GM12874 (cell line): Measurements from ENCODE around the gene HRH3.

Experiments used
- TF ChIP-seq, protein P1 (sequence below): IDR thresholded peaks from 2 replicates; pipeline ENCODE4 v1.5.1; 2011; ENCODE audit warnings: low read depth, mild to moderate bottlenecking, control low read depth, low read length, moderate library complexity; ENCODE audit not compliant: insufficient read depth

Gene HRH3

DNA sequence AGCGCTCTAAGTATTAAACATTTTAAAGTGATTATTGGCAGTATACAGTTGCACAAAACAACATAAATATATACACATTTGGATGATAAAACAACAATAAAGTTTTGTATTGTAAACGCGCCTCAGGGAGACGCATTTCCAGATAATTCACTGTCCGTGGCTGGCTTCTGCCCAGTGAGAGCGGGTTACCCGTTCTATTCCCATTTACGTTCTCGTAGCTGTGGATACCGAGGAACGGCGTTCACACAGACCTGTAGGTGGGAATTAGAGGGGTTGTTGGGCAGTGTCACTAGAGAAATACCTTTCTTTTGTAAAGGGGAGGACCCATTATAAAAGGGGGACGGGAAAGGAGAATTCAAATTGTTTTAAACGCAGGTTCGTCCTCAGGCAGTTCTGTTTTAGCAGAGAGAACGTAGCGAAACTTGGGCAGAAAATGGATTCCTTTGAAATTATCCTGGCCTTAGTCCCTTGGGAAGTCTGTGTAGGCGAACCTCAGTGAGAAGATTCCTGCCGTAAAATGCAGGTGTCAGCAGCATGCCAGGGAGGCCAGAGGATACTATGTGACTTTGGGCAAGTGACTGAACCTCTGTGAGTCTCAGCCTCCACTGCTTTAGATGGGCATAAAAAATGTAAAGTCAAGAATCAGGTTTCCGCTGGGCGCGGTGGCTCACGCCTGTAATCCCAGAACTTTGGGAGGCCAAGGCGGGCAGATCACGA is 36.5 kb downstream of the HRH3 start:
- TF ChIP-seq, protein P1, sequence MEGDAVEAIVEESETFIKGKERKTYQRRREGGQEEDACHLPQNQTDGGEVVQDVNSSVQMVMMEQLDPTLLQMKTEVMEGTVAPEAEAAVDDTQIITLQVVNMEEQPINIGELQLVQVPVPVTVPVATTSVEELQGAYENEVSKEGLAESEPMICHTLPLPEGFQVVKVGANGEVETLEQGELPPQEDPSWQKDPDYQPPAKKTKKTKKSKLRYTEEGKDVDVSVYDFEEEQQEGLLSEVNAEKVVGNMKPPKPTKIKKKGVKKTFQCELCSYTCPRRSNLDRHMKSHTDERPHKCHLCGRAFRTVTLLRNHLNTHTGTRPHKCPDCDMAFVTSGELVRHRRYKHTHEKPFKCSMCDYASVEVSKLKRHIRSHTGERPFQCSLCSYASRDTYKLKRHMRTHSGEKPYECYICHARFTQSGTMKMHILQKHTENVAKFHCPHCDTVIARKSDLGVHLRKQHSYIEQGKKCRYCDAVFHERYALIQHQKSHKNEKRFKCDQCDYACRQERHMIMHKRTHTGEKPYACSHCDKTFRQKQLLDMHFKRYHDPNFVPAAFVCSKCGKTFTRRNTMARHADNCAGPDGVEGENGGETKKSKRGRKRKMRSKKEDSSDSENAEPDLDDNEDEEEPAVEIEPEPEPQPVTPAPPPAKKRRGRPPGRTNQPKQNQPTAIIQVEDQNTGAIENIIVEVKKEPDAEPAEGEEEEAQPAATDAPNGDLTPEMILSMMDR = no peak

DNA sequence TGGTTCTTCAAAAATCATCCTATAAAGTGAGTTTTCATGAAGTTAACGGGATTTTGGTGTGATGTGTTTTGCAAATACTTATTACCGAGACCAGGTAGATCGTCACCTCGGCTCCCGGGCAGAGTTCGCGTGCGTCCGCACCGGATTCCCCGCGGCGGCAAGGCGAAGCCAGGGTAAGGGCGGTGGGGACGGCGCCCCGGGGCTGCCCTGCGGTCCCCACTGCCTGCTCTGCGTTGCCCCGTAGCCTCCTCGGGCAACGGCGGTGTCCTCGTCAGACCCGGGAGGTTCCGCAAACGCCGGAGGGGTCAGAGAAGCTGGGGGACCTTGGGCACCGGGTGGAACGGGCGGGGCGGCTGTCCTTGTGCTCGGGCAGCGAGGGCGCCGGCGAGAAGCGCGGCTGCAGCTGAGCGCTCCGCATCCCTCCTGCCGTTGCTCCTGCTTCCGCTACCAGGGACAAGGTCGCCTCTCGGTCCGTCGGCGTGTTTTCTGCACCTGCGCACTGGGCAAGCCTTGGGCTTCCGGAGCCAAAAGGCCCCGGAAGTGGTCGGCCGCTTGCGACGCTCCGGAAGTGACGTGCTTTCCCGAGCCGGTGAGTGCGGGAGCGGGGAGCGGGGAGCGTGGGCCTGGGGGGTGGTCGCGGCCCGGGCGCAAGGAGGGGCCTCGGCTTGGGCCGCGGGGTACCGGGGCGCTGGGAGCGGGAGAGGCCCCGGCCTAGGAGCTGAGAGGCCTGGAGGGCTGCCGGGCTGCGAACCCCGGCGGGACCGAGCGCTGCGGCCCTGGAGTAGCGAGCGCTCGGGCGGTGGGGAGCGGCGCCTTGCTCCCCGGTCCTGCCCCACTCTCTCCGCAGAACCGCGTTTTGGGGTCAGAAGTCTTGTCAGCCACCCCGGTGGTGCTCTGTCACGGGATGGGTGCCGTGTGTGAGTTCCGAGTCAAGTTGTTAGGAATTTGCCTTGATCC is 37.3 kb downstream of the HRH3 start, which contains the start of gene MTG2:
Gene MTG2, plus strand, starts transcription at position 560 of the 957 bp plus-strand sequence. CDS start 10,393 bp downstream, outside the sequence.
- TF ChIP-seq, protein P1 = no peak

DNA sequence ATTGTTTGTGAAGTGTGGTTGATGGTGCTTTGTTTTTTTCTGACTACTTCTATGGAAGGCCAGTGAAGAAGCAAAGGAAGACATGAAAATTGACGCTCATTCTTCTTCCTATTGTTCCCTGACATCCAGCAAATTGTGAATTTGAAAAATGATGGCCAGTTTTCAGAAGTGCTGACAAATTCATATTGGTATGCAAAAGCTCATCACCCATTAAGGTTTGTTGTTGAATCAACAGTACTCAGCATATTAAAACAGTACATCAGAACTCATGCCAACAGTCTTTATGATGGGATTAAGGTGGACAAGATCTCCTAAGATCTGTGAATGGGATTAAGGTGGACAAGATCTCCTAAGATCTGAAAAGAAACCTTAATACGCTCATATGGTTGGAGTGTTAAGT is 38.3 kb downstream of the HRH3 start:
- TF ChIP-seq, protein P1 = no peak

DNA sequence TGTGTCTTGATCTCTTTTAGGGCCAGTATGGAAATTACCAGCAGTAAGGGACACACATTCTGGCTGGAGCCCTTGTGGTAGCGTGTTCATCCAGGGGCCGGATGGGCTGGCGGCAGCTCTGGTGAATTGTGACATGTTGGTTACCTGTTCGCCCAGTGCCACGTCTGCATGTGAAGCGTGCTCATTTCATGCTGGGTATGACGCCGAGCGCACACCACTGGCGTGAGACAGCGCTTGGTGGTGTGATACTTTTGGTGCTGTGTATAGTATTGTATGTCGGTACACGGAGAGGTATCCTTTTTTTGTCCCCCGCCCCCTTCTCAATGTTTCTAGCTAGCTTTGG is 40.9 kb downstream of the HRH3 start:
- TF ChIP-seq, protein P1 = no peak

DNA sequence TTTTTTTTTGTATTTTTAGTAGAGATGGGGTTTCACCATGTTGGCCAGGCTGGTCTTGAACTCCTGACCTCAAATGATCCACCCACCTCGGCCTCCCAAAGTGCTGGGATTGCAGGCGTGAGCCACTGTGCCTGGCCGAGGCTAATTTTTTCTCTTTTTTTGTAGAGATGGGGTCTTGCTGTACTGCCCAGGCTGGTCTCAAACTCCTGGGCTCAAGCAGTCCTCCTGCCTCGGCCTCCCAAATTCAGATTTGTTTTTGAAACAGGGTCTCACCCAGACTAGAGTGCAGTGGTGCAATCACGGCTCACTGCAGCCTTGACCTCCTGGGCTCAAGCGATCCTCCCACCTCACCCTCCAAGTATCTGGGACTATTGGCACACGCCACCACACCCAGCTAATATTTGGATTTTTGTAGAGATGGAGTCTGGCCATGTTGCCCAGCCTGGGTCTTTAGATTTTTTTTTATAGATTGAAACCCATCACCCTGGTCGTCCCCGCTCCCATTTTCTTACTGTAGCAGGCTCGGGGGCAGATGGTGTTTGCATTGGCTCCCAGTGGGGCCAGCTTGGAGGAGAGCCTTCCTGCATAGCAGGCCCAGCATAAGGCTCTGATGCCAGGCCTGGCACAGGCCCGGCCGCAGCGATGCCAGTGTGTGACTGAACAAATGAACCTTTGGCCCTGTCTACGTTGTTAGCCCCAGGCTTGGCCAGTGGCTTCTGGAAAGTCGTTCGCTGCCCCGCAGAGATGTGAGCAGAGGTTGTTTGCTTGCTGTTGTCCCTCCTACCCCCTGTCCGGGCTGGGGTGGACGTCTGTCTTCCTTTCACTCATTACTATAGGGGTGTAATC is 41.5 kb downstream of the HRH3 start:
- TF ChIP-seq, protein P1 = no peak

DNA sequence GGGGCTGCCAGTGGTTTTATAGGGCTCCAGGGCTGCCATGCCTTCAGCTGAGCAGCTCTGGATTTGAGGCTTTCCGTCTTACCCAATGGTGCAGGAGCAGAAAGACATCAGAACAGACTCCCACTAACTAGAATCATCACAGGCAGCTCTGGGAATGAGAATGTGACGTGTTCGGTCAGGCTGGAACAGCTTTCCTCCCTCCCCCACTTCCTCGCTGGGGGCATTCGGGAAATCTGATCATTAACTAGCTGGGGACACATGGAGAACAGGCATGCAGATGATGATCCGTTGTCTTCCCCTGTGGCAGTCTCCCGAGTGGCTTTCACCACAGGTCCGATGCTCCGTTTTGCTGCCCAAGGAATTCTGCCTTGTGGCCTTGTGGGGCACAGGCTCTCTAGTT is 42.8 kb downstream of the HRH3 start:
- TF ChIP-seq, protein P1 = no peak
